ENCODE results near the gene SFSWAP. TPM values are rescaled to one million over a fixed set of nuclear protein-coding genes. Genes with fewer than 3 reads are reported as not detected.

SFSWAP gene
- polyA plus RNA-seq, 3 donors, result 7.3 to 33.0 (median 10.7) TPM

DNA sequence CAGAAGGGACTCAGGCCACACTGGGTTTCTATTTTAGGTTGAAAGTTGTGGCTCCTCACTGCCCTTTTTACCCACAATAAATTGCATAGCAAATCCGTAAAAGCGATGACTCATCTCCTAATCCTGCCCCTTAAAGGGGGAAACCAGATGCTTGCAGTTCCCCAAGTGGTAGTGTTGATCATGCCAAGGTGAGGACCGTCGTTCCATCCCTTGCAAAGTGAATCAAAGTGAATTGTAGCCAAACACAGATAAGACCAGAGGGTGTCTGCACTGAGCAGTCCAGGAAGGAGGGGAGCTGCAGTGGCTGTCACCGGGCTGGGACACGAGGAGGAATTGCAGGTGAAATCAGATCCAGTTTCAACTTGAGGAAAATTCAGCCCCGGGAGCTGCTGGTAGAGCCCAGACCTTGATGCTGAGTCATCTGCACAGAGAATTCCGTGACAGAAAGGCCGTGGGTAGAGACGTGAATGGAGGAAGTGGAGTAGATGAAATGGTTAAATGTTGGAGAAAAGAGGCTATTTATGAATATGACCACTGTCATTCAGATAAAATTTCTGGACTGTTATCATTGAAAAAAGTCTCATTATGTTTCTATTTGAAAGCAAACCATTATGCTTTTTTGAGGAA, 73.1 kb downstream of the SFSWAP start:
- DNase-seq, result peak; percentile 12 to 63 (median 28)

DNA sequence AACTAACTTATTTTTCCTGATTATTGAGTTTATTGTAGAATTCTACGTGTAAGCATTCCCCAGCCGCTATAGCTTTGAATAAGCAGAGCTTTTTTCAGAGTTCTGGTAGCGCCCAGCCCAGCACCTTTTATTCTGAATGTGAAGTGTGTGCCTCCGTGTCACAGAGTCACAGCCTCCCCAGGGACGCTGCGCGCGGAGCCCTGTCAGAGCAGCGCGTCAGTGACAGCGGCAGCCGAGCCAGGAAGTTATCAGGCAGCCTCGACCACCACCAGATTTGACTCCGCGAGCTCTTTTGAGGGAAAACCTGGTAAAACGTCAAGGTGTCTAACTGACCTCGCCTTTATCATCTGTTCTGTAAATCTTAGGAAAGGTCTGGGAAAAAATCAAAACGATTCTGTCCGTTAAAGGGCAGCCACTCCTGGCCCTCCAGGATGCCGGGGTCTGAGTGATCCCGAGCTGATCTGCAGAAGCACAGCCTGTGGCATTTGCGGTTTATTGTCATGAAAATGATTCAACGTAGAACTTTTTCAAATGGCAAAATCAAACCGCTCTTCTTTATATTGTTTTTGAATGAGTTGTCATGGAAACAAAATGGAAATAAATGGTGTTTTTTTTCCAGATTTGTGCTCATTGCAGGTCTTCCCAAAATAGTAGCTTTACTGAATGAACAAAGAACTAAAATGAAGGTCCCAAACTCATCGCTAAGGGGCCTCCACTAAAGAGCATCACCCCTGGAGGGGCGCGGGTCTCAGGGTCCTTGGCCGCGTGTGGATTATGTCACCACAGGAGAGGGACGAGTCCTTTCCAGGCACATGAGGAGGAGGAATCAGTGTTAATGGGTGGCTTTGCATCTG, 74.2 kb downstream of the SFSWAP start:
- Histone ChIP-seq H3K27ac (ENCODE audit: low read depth in 1 of 2, low read length in 2 of 2) (no peak overlapping the region), H3K9me3 (replicated peaks in 1 of 2; ENCODE audit: control insufficient read depth in 1 of 2, insufficient read depth in 1 of 2, low read length in 2 of 2) (no peaks in the 10 kb centered on the region), H4K20me1 (ENCODE audit: insufficient read depth, low read length) (peaks cover 6% of the 10 kb centered on the region), H3K4me3 (replicated peaks in 1 of 3; ENCODE audit: low read depth in 2 of 3, low read length in 3 of 3) (no peak overlapping the region), H3K79me2 (ENCODE audit: insufficient read depth, low read length) (no peaks in the 10 kb centered on the region), H3K36me3 (replicated peaks in 1 of 2; ENCODE audit: control insufficient read depth in 1 of 2, insufficient read depth in 2 of 2, low read length in 2 of 2) (peaks cover 59 to 76% of the 10 kb centered on the region in 2 donors), H3K4me2 (replicated peaks; ENCODE audit: extremely low read depth, low read length, poor library complexity, severe bottlenecking) (no peak overlapping the region), H3K27me3 (ENCODE audit: control insufficient read depth in 2 of 2, insufficient read depth in 2 of 2, low read length in 2 of 2) (no peaks in the 10 kb centered on the region), H3K4me1 (ENCODE audit: control insufficient read depth in 1 of 2, insufficient read depth in 2 of 2, low read length in 2 of 2) (peaks cover 0 to 7% of the 10 kb centered on the region in 2 donors), H3K9ac (ENCODE audit: insufficient read depth, low read length, poor library complexity, severe bottlenecking) (no peak overlapping the region), H2AFZ (ENCODE audit: insufficient read depth, low read depth, low read length, poor library complexity, severe bottlenecking) (no peak overlapping the region)
- WGBS (ENCODE audit: insufficient coverage), result 96% methylated on average over 29 of the region's 30 CpGs
- TF ChIP-seq, protein P1, sequence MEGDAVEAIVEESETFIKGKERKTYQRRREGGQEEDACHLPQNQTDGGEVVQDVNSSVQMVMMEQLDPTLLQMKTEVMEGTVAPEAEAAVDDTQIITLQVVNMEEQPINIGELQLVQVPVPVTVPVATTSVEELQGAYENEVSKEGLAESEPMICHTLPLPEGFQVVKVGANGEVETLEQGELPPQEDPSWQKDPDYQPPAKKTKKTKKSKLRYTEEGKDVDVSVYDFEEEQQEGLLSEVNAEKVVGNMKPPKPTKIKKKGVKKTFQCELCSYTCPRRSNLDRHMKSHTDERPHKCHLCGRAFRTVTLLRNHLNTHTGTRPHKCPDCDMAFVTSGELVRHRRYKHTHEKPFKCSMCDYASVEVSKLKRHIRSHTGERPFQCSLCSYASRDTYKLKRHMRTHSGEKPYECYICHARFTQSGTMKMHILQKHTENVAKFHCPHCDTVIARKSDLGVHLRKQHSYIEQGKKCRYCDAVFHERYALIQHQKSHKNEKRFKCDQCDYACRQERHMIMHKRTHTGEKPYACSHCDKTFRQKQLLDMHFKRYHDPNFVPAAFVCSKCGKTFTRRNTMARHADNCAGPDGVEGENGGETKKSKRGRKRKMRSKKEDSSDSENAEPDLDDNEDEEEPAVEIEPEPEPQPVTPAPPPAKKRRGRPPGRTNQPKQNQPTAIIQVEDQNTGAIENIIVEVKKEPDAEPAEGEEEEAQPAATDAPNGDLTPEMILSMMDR (IDR thresholded peaks at IDR 0.05), result no peak
- Mint-ChIP-seq H3K27ac (peak overlapping the region in 2 of 7 donors; percentile 58 to 61), H3K36me3 (peaks cover 68 to 80% of the 10 kb centered on the region in 2 donors), H3K4me3 (no peak overlapping the region), H3K4me1 (peaks cover 9% of the 10 kb centered on the region), H3K27me3 (ENCODE audit: low read depth in 3 of 3) (peaks cover 0 to 2% (median 0%) of the 10 kb centered on the region in 3 donors), H3K9me3 (peaks cover 0 to 4% (median 0%) of the 10 kb centered on the region in 7 donors)
- no peak for DNase-seq
- intact Hi-C loops (cut with micrococcal nuclease), result no loop called here

More for the DNA sequence above, 73.1 kb downstream of the SFSWAP start:
- TF ChIP-seq, protein P1 (IDR thresholded peaks at IDR 0.05), result no peak
- Histone ChIP-seq H3K4me1 (ENCODE audit: control insufficient read depth in 1 of 2, insufficient read depth in 2 of 2, low read length in 2 of 2) (peaks cover 0 to 7% of the 10 kb centered on the region in 2 donors), H3K9me3 (replicated peaks in 1 of 2; ENCODE audit: control insufficient read depth in 1 of 2, insufficient read depth in 1 of 2, low read length in 2 of 2) (no peaks in the 10 kb centered on the region), H3K27ac (ENCODE audit: low read depth in 1 of 2, low read length in 2 of 2) (peak overlapping the region in 1 of 2 donors; percentile 50), H3K27me3 (ENCODE audit: control insufficient read depth in 2 of 2, insufficient read depth in 2 of 2, low read length in 2 of 2) (no peaks in the 10 kb centered on the region), H3K4me3 (replicated peaks in 1 of 3; ENCODE audit: low read depth in 2 of 3, low read length in 3 of 3) (no peak overlapping the region), H3K9ac (ENCODE audit: insufficient read depth, low read length, poor library complexity, severe bottlenecking) (no peak overlapping the region), H2AFZ (ENCODE audit: insufficient read depth, low read depth, low read length, poor library complexity, severe bottlenecking) (no peak overlapping the region), H3K4me2 (replicated peaks; ENCODE audit: extremely low read depth, low read length, poor library complexity, severe bottlenecking) (no peak overlapping the region), H3K79me2 (ENCODE audit: insufficient read depth, low read length) (no peaks in the 10 kb centered on the region), H3K36me3 (replicated peaks in 1 of 2; ENCODE audit: control insufficient read depth in 1 of 2, insufficient read depth in 2 of 2, low read length in 2 of 2) (peaks cover 55 to 76% of the 10 kb centered on the region in 2 donors), H4K20me1 (ENCODE audit: insufficient read depth, low read length) (peaks cover 6% of the 10 kb centered on the region)
- H3K27me3 Mint-ChIP-seq (ENCODE audit: low read depth in 3 of 3), result peaks cover 0 to 2% (median 0%) of the 10 kb centered on the region in 3 donors
- H3K27ac Mint-ChIP-seq, result peak overlapping the region in 3 of 7 donors; percentile 60 to 82 (median 74)
- intact Hi-C loops (cut with micrococcal nuclease), result no loop called here
- H3K4me1 Mint-ChIP-seq, result peaks cover 9% of the 10 kb centered on the region
- no peak overlapping the region for H3K4me3 Mint-ChIP-seq
- no peaks in the 10 kb centered on the region for H3K9me3 Mint-ChIP-seq
- 16% methylated on average over 5 of the region's 10 CpGs for WGBS (ENCODE audit: insufficient coverage)
- H3K36me3 Mint-ChIP-seq, result peaks cover 62 to 78% of the 10 kb centered on the region in 2 donors

Data from CD14-positive monocyte (primary cell).